NOMO-1 treated with DMSO at 0.1 percent for 48 hours (cell line): Measurements from ENCODE around the gene FBRSL1.

Experiments
- DNase-seq: peaks from one replicate; lab custom pipeline; 2025; ENCODE audit not compliant: unreplicated experiment; lab: John Stamatoyannopoulos, UW

Gene FBRSL1

DNA sequence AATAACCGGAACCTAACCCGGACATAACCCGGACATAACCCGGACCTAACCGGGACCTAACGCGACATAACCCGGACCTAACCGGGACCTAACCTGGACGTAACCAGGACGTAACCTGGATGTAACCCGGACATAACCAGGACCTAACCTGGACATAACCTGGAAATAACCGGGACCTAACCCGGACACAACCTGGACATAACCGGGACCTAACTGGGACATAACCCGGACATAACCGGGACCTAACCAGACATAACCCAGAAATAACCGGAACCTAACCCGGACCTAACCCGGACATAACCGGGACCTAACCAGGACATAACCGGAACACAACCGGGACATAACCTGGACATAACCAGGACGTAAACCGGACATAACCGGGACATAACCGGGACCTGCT lies 6.7 kb upstream of the FBRSL1 start:
- no peak for DNase-seq

DNA sequence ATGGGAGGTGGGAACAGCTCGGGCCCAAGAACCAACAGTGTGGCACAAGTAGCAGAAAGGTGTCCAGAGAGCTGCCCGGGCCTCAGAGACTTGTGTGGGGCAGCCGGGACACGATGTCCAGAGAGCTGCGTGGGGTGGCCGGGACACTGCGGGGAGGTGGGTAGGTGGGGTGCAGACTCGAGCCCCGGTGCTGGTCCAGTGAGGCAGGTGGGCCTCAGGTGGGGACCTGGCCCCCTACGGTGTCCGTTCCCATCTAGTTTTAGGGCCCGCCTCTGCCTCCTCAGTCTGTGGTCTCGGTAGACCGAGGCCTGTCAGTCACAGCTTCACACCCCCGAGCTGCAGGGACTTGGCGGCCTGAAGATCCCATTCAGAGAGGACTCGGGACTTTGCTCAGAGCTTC lies 6.3 kb upstream of the FBRSL1 start:
- DNase-seq = no peak

DNA sequence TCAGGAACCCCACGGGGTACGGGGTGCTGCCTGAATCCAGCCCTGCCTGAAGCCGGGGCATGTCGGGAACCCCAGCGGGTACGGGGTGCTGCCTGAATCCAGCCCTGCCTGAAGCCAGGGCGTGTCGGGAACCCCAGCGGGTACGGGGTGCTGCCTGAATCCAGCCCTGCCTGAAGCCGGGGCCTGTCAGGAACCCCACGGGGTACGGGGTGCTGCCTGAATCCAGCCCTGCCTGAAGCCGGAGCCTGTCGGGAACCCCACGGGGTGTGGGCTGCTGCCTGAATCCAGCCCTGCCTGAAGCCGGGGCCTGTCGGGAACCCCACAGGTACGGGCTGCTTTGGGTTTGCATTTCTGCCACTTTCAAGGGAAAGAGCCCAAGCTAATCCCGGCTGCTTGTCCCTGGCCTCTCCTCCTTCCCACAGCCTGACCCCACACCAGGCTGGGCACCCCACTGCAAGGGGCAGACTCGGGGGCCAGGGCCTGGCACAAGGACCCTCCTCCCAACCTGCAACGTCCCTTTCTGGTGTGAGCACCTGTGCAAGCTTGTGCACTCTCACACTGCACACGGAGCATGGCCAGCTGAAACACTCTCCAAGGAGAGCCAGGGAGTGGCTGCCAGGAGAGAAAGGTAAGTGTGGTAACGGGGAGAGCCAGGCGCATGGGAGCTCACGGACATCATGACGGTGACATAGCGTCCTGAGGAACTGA lies 5.6 kb upstream of the FBRSL1 start:
- no peak for DNase-seq

DNA sequence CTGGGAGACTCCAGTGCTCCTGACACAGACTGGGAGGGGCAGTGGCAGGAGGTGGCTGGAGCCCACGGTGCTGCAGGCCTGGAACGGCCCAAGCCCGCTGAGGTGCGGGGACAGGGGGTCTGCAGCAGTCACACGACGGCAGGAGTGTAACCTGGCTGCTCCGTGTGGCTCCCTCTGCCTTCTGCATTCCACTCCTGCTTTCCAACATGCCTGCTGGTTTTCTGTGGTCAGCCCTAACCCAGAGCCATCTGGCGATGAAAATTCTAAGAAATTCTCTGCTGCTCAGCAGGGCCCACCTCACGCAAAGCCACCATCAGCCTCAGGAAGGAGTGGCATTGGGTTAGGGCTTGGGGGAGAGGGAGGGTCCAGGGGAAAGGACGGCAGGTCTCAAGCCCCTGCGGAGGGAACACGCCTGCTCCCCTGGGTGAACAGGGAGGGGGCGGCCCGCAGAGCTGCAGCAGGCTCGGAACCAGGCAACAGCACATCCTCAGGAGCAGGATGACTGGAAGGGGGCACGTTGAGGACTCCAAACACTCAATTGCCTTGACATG lies 5.0 kb upstream of the FBRSL1 start:
- DNase-seq = no peak

DNA sequence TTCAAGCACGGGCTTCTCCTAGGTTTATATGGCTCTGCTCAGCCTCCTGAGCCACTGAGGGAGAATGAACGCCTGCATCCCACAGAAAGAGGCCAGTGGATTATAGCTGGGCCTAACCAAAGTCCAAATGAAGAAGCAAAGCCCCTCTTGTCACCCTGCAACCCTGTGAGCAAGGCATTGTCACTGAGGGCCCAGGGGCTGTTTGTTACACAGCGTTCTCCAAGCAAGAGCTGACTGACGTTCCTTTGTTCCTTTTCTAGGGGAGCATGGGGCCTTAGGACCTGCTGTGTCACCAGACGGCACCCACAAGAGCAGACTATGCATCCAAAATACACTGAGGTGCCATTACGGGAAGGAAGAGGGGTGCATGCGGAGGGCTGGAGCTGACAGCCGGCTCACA lies 4.3 kb upstream of the FBRSL1 start:
- DNase-seq = no peak

DNA sequence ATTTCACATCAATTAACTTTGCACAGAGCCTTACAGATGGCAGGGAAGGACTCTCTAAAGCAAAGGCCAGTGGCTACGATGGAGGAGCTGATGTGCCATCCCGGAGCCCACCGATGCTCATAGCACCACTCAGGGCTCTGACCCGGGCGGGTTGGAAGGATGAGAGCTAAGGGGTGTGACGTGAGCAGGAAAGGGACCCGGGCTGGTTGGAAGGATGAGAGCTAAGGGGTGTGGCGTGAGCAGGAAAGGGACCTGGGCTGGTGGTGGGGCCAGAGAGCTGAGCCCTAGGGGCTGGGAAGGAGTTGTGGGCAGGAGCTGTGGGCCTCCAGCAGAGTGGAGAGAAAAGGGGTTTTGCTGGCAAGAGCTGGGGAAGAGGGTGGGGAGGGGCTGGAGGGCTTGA lies 3.8 kb upstream of the FBRSL1 start:
- no peak for DNase-seq

DNA sequence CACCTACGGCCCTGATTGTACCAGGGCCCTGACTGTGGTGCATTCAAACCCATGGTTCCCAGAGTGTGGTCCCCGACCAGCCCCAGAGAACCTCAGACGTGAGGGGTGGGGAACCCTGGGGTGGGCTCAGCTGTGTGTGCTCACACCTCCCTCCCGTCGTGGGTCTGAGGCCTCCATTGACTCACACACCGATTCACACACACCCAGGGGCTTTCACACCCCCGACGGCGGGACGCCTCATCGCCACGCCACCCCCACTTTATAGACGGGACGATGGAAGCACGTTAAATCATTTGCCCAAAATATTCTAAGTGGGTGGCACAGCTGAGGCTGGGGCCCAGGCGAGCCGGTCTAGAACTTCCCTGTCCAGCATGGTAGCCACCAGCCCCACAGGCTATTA lies 3.4 kb upstream of the FBRSL1 start:
- DNase-seq = no peak

DNA sequence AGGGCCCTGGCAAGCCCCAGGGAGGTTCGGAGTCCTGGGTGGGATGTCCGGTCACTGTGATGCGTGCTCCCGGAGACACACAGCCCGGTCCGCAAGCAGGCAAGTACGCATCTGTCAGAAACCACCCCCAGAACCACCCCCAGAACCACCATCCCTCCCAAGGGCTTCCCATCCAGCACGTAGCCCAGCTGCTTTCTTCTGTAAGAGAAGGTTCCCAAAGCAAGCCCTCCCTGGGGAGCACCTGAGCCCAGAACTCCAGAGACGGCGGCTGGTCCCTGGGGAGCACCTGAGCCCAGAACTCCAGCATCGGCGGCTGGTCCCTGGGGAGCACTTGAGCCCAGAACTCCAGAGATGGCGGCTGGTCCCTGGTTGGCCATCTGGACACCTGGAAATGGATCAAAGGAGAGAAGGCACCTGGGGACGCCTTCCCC lies 2.6 kb upstream of the FBRSL1 start:
- no peak for DNase-seq

DNA sequence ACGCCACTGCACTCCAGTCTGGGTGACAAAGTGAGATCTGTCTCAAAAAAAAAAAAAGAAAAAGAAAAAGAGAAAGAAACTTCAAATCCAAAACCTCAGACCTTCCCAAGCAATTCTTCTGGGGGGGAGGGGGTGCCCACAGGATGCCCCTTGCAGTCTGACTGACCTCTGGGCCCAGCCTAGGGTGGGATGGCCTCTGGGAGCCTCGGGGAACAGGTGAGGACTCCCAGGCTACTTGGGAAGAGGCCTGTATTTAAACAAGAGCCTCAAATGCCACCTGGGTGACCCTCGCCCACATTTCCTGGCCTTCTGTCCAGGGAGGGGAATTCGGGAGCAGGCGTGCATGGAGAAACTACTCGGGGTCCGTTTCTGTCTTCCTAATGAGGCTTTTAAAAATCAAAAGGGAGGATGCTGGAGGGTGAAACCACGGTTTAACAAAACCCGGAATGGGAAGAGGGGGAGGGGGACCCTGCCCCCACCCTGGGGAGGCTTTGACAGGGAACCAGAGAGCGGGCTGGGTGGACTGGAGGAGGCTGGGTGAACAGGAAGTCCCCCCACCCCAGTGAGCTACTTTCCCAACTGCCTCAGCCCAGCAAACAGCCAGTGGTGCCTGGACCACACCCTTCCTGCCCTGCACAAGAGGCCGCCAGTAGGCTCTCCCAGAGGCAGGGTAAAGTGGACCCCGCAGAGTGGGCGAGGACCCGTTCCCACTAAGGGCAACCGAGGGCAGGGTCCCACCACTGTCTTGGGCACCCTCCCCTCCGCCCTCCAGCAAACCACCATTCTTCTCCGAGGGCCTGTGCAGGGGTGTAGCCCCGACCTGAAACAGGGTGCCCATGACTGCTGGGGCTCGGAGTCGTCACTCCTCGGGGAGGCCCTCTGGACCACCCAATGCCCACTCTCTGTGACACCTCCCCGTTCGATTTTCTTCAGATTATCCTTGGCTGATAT lies 1.5 kb upstream of the FBRSL1 start:
- DNase-seq = peak; percentile 84

DNA sequence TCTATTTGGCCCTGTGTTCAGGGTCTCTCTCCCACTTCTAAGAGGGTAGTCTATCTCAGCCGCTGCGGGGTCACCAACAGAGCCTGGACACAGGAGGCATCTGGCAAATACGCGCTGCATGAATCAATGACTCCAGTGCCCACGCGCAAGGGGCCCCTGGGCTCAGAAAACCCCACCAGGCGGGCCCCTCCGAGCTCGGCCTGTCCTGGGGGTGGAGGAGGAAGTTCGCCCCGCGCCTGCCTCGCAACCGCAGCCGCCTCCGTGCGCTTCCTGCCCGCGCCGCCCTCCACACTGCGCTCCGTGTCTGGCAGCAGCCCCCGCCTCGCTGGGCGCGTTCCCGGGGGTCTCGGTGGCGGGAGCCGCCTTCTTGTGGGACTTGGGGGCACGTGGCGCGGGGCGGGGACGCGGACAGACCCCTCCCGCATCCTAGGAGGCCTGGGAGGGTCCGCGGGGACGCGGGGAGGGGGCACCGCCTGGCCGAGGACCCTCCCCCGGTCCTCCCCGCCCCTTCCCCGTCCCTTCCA lies 811 bp upstream of the FBRSL1 start:
- peak; percentile 65 for DNase-seq

DNA sequence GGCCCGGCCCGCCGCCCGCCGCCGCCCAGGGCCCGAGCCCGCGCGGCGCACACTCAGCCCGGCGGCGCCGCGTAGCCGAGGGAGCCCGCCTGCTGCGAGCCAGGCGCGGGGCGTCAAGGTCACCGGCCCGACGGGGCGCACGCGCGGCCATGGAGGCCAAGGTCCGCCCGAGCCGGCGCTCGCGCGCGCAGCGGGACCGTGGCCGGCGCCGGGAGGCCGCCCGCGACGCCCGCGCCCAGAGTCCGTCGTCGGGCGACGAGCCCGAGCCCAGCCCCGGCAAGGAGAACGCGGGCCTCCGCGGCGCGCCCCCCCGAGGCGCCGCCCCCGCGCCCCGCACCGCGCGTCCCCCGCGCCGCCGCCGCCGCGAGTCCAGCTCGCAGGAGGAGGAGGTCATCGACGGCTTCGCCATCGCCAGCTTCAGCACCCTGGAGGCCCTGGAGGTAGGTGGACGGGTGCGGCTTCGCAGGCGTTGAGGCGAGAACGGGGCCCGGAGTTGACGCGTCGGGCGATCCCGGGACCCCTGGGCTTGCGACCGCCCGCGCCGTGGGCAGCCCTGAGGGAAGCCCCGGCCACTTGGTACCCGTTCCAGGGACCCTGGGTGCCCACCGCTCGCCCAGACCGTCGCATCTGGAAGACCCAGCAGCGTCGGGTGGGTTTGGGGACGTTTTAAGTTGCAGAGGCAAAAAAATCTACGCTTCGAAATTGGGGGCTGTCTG lies 629 bp downstream of the FBRSL1 start:
- no peak for DNase-seq

DNA sequence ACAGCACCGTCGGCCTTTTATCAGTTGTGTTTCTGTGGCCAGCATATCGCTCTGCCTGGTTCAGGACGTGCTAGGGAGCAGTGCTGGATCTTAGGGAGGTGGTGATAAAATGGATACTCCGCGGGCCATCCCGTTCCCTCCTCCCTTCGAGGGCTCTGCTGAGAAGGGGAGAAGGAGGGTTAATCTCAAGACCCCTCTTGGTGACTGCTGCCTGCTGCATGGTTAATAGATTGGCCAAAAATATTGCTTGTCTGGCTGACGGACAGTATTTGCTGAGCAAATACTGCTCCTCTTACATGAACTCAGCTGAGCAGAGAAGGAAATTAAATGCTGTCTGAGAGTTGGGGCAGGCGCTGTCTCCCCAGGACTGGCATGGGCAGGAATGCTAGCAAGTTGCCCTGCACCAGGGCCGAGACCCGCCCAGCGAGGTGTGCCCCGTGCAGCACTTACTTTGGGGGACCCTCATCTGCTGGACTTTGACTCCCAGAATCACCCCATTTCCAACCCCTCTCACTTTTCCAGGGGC lies 1.2 kb downstream of the FBRSL1 start:
- DNase-seq = no peak

DNA sequence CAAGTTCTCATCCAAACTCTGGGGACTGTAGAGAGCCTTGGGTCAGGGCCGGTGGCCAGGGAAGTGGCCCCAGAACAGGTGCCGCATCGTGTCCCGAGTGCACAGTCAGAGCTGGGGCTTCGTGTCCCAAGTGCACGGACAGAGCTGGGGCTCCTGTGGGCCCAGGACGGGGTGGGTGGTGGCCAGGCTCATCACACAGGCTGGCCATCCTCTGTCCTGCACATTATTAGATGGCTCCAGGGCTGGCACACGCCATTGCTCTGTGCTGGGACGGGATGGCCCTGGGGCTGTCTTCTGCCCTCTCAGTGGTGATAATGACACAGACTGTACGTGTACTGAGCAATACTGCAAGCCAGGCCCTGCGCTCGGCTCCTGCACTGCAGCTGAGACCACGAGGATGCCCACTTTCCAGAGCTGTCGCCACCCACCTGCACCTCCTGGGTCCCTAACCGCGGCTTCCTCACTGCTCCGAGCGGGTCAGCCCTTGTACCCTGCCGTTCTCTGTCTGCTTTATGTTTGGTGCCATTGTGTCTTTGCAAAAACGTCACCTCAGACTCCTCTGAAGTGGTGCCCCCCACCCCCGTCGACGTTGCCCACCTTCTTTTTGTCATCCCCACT lies 1.9 kb downstream of the FBRSL1 start:
- DNase-seq = no peak

DNA sequence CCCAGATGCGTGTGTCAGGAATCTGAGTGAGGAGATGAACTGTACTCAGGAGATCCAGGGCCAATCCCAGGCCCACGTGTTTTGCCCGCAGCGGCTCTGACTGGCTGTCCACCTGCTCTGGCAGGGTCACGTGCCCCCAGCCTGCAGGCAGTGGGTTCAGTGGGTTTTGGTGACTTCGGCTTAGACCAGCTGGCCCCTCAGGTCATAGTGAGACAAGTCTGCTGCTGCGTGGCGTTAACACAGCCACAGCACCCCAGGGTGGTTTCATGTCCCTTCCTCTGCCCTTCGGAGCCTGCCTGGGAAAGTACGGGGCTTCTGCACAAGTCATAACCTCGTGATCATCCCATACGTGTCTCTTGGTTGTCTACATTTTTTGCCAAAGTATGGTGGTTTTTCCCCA lies 2.6 kb downstream of the FBRSL1 start:
- DNase-seq = no peak

DNA sequence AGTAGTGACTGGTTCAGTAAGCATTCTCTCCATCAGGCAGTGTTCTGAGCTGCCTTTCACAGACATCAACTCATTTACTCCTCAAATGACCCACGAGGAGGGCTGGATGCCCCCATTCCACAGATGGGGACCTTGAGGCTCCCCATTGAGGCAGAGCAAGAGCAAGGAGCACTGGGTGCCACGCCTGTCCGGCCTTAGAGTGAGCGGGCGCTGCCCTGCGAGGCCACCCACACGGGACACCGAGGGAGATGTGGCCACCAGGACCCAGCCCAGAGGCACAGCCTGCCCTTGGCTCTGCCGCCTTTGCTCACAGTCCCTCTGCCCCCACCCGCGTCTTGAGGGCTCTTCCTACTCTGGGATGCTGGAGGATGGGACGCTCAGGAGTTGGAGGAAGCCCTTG lies 3.0 kb downstream of the FBRSL1 start:
- no peak for DNase-seq

DNA sequence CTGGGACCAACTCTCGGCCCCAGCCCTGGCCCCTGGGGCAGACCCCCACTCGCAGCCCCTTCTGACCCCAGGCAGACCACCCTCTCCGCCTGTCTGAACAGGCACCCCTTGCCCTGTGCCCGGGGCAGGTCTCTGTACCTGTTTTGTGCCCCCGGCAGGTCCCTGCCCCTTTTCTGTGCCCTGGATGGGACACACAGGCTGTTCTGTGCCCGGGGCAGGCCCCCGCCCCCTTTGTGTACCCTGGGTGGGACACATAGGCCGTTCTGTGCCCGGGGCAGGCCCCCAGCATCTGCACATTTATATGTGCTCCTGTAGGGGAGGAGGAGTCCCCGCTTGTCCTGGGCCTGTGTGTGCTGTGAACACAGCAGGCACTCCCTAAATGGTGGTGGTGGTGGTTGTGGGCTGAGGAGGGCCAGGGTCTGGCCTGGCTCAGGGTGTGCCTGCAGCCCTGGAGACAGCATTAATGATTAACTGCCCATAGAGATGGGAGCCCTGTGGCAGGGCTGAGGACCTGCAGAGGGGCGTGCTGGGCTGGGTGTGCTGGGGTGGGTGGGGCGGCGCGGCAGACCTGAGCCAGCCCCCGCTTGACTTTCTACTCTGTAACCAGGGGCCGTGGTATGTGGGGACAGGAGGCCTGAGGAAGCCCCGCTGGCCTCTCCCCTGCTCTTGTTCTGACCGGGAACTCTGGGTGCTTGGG lies 3.7 kb downstream of the FBRSL1 start:
- DNase-seq = no peak

DNA sequence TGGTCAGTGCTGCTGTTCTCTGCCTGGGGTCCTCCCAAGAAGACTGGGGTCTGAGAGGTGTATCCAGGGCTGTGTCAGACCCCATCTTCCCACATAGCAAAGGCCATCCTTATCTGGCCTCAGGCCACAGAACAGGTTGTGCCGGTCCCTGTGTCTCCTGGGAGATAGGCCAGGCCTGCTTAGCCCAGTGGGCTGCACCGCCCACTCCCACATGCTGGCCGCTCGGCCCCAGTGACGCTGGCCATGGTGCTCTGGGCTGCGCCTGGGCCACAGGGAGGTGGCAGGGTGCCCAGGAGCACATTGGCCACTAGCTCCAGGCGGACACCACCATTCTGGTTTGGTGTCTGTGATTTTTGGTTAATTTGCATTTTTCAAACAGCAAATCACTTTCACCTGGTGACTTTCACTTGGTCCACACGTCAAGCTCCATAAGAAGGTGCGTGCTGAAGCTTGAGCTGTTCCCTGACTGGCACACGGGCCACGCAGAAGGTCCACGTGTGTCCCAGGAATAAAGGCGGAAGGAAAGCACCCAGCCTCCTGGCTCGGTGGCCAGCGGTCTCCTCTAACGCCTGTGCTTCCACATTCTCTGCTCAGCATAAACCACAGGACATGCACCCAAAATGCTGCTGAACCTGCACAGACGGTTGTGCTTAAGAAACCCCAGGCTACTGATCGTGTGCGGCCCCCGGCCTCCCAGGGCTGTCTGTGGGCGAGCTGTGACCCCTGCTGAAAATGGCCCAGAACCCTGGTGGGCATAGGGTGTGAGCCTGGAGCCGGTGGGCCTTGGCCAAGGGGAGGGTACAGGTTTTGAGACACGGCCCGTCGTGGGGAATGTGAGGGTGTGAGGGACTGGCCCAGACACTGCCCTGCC lies 4.6 kb downstream of the FBRSL1 start:
- no peak for DNase-seq

DNA sequence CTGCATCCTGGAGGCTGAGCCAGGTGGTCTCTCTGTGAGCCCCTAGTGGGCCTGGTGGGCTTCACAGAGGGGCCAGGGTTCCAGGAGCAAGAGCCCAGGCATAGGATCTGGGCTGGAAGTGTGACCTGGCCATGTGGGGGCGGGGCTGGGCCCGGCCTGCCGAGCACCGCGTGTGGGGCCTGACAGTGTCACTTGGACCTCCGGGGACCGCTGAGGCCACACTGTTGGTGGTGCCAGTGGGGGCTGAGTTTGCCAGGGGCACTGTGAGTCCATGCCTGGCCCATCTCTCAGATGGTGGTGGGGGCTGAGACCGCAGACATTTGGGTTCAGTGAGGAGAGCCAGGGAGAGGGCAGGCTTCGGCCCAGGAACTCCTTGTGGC lies 5.2 kb downstream of the FBRSL1 start:
- DNase-seq = no peak
